ENCODE results near the gene XAB2.

XAB2 gene

DNA sequence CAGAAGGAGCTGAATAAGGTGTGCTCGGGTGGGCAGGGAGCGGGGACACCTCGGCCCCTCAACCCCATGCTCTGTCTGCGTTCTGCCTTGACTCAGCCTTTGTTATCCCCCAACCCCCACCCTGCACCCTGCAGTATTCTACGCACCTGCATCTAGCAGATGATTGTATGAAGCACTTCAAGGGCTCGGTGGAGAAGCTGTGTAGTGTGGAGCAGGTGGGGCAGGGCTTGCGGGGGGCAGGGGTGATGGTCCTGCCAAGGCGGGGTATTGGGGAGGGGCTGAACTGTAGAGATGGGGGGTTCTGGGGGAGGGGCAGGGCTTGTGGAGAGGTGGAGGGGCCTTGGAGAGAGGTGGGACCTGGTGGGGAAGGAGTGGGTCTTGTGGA, 13.7 kb upstream of the XAB2 start:
- peaks cover 15% of the 10 kb centered on the region for H3K4me1 Mint-ChIP-seq (ENCODE audit: low read depth)
- H3K36me3 Mint-ChIP-seq: peaks cover 5% of the 10 kb centered on the region
- H3K9me3 Mint-ChIP-seq (ENCODE audit: low read depth): no peaks in the 10 kb centered on the region
- H3K4me3 Mint-ChIP-seq: no peak overlapping the region
- H3K27ac Mint-ChIP-seq: no peak overlapping the region
- H3K27me3 Mint-ChIP-seq: no peaks in the 10 kb centered on the region

DNA sequence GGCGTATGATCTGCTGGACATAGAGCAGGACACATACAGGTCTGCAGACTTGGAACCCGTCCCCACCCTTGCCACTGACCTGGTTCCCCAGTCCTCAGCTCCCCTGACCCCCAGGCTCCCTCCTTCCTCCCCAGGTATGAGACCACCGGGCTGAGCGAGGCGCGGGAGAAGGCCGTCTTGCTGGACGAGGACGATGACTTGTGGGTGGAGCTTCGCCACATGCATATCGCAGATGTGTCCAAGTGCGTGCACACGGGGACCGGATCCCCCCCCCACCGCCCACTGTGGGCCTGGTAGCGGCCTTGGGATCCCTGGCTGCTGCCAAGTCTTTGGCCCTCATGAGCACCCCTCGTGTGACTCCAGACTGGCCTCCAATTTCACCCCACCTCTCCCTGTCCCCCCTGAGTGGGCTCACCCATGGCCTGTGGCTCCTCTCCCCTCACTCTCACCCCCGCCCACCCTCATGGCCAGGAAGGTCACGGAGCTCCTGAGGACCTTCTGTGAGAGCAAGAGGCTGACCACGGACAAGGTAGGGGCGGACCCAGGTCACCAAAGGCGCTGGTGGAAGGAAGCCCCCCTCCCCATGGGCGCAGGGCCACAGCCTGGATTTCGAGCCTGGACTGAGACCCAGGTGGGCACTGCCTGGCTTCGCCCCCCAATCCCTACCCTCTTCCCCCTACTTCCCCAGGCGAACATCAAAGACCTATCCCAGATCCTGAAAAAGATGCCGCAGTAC, 13.1 kb upstream of the XAB2 start:
- Mint-ChIP-seq H3K4me1 (ENCODE audit: low read depth) (peaks cover 18% of the 10 kb centered on the region), H3K27ac (no peak overlapping the region), H3K4me3 (no peak overlapping the region), H3K27me3 (no peaks in the 10 kb centered on the region), H3K36me3 (peaks cover 5% of the 10 kb centered on the region), H3K9me3 (ENCODE audit: low read depth) (no peaks in the 10 kb centered on the region)

DNA sequence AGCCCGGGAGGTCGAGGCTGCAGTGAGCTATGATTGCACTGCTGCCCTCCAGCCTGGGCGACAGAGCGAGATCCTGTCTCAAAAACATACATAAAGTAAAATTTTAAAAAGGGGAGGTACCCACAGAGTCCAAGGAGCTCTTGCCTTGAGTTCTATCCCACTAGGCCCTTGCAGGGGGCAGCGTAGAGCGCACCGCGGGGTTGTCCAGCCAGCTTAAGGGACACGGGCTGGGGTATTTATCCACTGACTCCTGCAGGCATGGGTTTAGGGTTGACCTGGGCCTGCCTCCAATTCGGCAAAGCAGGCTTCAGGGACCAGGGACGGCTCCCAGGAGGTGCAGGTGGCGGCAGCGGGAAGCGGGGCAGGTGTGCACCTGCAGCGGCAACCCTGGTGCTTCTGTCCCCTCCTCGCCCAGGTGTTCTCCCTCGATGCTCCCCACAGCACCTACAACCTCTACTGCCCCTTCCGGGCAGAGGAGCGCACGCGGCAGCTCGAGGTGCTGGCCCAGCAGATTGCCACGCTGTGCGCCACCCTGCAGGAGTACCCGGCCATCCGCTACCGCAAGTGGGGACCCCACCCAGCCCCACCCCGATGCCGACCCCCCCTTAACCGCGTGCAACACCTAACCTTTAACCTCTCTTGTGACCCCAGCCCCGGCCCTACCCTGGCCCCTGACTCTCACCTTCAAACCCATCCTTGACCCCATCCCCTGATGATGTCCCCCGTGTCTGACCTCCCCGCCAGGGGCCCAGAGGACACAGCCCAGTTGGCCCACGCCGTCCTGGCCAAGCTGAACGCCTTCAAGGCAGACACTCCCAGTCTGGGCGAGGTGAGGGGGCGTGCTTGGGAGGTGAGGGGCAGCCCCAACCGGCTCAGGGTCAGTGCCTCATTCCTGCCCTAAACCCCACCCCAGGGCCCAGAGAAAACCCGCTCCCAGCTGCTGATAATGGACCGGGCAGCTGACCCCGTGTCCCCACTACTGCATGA, 12.2 kb upstream of the XAB2 start:
- no peaks in the 10 kb centered on the region for H3K9me3 Mint-ChIP-seq (ENCODE audit: low read depth)
- no peaks in the 10 kb centered on the region for H3K27me3 Mint-ChIP-seq
- H3K4me1 Mint-ChIP-seq (ENCODE audit: low read depth): peaks cover 21% of the 10 kb centered on the region
- no peak overlapping the region for H3K27ac Mint-ChIP-seq
- H3K4me3 Mint-ChIP-seq: no peak overlapping the region
- peaks cover 5% of the 10 kb centered on the region for H3K36me3 Mint-ChIP-seq

DNA sequence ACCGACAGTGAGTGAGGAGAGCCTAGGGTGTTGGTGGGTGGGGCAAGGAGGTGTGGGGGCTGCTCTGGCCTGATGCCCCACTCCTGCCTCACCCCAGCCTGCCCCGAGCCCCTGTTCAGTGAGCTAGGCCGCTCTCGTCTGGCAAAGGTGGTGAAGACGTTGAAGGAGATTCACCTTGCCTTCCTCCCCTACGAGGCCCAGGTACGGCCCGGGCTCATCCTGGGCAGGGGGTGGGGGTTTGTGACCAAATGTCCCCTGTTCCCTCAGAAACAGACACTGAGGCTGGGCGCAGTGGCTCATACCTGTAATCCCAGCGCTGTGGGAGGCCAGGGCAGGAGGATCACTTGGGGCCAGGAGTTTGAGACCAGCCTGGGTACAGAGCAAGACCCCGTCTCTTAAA, 11.5 kb upstream of the XAB2 start:
- no peaks in the 10 kb centered on the region for H3K9me3 Mint-ChIP-seq (ENCODE audit: low read depth)
- H3K36me3 Mint-ChIP-seq: peaks cover 5% of the 10 kb centered on the region
- no peak overlapping the region for H3K4me3 Mint-ChIP-seq
- H3K4me1 Mint-ChIP-seq (ENCODE audit: low read depth): peaks cover 24% of the 10 kb centered on the region
- no peaks in the 10 kb centered on the region for H3K27me3 Mint-ChIP-seq
- no peak overlapping the region for H3K27ac Mint-ChIP-seq

DNA sequence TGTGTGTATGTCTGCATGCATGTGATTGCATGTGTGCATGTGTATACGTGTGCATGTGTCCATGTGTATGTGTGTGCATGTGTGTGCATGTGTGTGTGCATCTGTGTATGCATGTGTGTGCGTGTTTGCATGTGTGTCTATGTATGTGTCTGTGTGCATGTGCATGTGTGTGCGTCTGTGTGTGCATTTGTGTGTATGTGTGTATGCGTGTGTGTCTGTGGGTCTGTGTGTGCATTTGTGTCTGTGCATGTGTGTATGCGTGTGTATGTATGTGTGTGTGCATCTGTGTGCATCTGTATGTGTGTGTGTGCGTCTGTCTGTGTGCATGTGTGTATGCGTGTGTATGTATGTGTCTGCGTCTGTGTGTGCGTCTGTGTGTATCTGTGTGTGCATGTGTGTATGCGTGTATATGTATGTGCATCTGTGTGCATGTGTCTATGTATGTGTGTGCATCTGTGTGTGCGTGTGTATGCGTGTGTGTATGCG, 10.6 kb upstream of the XAB2 start:
- no peaks in the 10 kb centered on the region for H3K27me3 Mint-ChIP-seq
- H3K36me3 Mint-ChIP-seq: peaks cover 5% of the 10 kb centered on the region
- peaks cover 28% of the 10 kb centered on the region for H3K4me1 Mint-ChIP-seq (ENCODE audit: low read depth)
- H3K4me3 Mint-ChIP-seq: peak overlapping the region; percentile 59
- H3K27ac Mint-ChIP-seq: no peak overlapping the region
- no peaks in the 10 kb centered on the region for H3K9me3 Mint-ChIP-seq (ENCODE audit: low read depth)

DNA sequence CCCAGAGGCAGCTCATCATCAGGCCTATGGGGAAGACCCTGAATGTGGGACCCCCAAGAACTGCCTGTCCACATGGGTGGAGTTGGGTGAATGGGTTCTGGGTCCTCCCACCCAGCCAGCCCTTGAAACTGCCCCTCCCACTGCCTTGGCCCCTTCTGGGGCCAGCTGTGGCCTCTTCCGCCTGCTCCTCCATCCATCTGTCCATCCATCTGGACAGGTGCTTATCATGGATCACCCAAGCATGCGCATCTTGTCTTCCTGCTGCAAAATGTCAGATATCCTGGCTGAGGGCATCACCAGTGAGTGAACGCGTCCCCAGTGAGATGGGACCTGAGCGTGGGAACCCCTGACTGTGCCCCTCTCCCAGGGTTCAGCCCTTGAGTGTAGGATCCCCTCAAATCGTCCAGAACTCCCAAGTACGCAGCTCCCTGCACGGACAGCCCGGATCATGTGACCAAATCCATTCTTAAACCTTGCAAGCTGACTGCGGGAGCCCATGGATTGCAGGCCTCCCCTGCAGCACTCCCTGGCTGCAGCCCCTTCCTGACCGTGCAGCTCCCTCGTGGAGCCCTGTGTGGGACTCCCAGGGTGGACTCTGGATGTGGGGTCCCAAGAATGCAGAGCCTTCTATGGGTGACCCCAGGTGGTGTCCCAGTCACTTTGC, 9.6 kb upstream of the XAB2 start:
- Mint-ChIP-seq H3K9me3 (ENCODE audit: low read depth) (no peaks in the 10 kb centered on the region), H3K4me1 (ENCODE audit: low read depth) (peaks cover 30% of the 10 kb centered on the region), H3K27ac (no peak overlapping the region), H3K4me3 (no peak overlapping the region), H3K36me3 (peaks cover 5% of the 10 kb centered on the region), H3K27me3 (no peaks in the 10 kb centered on the region)

DNA sequence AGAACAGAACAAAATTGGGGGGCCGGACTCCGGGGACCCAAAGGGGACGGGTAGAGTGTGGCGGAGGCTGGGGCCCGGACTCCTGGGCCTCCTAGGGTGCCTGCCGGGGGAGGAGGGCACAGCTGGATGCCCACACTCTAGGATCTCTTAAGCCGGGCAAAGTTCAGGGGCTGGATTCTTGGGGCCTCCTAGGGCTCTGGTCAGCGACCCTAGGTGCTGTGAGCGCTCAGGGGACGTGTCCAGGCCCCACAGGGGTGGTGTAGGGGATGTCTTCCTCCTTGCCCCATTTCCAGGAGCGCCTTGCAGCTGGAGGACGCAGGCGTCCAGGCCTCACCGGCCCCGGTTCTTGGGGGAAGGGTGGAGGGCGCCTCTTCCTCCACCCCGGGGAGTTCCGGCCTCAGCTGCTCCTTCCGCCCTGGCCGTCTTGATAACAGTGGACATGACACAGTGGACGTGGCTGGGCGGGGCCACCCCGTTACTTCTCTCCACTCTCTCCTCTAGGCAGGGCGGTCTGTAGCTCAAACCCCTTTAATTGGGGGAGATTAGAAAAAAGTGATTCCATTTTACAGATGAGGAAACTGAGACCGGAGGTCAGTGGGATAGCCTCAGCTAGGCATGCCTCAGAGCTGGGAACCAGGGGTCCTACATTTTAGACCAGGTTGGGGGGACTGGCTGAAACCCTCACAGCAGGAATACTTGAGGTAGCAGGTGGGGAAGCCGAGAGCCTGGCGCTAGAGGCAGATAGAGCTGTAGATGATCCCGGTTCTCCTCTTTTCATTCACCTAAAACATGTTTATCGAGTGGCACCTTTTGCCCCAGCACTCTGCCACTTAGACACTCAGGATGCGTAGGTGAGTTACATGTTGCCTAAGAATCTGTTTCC, 8.3 kb upstream of the XAB2 start:
- no peaks in the 10 kb centered on the region for H3K9me3 Mint-ChIP-seq (ENCODE audit: low read depth)
- no peaks in the 10 kb centered on the region for H3K27me3 Mint-ChIP-seq
- H3K36me3 Mint-ChIP-seq: peaks cover 5% of the 10 kb centered on the region
- peak overlapping the region; percentile 83 for H3K4me3 Mint-ChIP-seq
- peak overlapping the region; percentile 73 for H3K27ac Mint-ChIP-seq
- peaks cover 30% of the 10 kb centered on the region for H3K4me1 Mint-ChIP-seq (ENCODE audit: low read depth)

DNA sequence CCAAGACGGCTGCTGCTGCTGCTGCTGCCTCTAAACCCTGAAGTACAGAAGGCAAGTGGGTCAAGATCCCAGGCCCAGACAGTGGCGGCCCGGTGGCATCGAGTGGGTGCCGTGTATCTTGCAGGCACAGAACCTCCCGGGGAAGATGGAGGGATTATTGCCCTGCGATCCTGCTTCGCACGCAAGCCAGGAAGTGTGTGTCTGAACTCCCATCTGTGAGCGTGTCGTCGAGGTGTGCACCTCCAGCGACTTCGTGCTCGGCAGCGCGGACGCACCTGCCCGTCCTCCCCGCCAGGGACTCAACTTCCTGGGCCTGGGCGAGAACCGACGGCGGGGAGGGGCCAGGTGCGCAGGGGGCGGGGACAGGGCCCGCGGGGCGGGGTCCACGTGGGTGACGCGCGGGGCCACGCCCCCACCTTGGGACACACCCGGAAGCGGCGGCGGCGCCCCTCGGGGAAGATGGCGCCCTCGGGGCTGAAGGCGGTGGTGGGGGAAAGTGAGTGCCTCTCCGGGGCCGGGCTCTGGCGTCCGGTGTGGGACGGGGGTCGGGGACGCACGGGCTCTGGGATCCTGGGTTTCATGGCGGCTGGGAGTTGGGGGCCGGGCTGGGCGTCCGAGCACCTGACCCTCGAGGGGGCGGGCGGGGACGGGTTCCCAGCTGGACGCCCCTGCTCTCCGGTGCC, 7.5 kb upstream of the XAB2 start, which contains the start of gene STXBP2:
TSS of gene STXBP2 (plus strand) at position 420 of the 683 bp plus-strand sequence. CDS start at position 460, 40 bp downstream.
- H3K36me3 Mint-ChIP-seq: peaks cover 5% of the 10 kb centered on the region
- H3K9me3 Mint-ChIP-seq (ENCODE audit: low read depth): no peaks in the 10 kb centered on the region
- peak within 1 kb of the TSS; percentile 77 for H3K27ac Mint-ChIP-seq
- peaks cover 33% of the 10 kb centered on the region for H3K4me1 Mint-ChIP-seq (ENCODE audit: low read depth)
- peak within 1 kb of the TSS; percentile 83 for H3K4me3 Mint-ChIP-seq
- H3K27me3 Mint-ChIP-seq: no peaks in the 10 kb centered on the region

DNA sequence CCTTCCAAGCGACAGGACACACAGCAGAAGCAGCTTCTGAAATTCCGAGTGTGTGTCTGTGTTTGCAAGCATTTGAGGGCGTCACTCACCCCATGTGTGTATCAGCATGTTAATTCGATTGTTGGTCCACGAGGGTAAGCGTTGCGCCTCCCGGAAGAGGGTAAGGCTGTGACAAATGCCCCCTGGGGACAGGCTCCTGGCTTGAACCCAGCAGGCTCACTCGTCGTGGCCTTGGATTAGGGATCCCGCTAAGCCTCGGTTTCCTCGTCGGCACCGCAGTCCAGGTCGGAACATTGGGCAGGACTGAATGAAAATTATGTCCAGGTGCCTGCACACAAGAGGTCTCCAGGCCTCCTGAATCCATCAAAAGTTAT, 7.0 kb upstream of the XAB2 start:
- H3K4me1 Mint-ChIP-seq (ENCODE audit: low read depth): peaks cover 35% of the 10 kb centered on the region
- peaks cover 5% of the 10 kb centered on the region for H3K36me3 Mint-ChIP-seq
- H3K4me3 Mint-ChIP-seq: peak overlapping the region; percentile 83
- no peaks in the 10 kb centered on the region for H3K27me3 Mint-ChIP-seq
- H3K27ac Mint-ChIP-seq: peak overlapping the region; percentile 77
- no peaks in the 10 kb centered on the region for H3K9me3 Mint-ChIP-seq (ENCODE audit: low read depth)

DNA sequence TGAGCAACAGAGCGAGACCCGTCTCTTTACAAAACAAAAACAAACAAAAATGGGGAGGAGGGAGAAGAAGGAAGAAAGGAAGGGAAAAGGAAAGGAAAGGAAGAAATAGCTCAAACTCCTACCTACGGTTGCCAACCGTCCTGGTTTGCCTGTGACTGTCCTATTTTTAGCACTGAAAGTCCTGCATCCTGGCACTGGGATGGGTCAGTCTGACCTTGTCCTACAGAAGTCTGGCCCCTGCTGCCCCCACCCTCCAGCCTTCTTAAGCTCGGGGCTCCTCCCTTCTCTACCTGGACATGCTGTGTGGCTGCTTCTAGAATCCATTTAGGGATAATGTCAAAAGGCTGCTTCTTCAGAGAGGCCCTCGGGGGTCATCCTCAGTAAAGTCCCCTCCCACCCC, 6.3 kb upstream of the XAB2 start:
- peaks cover 5% of the 10 kb centered on the region for H3K36me3 Mint-ChIP-seq
- H3K27ac Mint-ChIP-seq: peak overlapping the region; percentile 61
- peaks cover 37% of the 10 kb centered on the region for H3K4me1 Mint-ChIP-seq (ENCODE audit: low read depth)
- H3K4me3 Mint-ChIP-seq: peak overlapping the region; percentile 83
- no peaks in the 10 kb centered on the region for H3K9me3 Mint-ChIP-seq (ENCODE audit: low read depth)
- H3K27me3 Mint-ChIP-seq: no peaks in the 10 kb centered on the region

DNA sequence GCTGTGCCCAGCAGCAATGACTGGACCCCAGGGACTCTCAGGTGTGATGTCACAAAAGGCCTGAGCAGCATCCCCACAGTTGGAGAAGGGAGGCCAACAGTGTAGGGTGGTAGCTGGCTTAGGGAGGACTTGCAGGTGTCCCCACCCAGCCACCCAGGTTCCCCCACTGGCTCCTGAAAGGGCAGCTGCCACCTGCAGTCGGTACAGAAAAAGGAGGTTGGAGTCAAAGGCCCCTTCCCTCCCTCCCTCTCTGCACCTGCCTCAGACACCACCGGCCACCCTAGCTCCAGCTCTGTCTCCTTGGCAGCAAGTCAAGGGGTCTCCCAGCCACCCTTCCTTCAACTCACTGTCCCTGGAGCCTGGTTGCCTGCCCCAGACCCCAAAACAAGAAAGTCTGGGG, 4.4 kb upstream of the XAB2 start, which contains the start of gene PCP2:
TSS of gene PCP2 (minus strand) at position 22 of the 400 bp plus-strand sequence. CDS start 262 bp downstream, outside the sequence.
- Mint-ChIP-seq H3K4me1 (ENCODE audit: low read depth) (peaks cover 39% of the 10 kb centered on the region), H3K9me3 (ENCODE audit: low read depth) (no peaks in the 10 kb centered on the region), H3K27ac (no peak within 1 kb of the TSS)

DNA sequence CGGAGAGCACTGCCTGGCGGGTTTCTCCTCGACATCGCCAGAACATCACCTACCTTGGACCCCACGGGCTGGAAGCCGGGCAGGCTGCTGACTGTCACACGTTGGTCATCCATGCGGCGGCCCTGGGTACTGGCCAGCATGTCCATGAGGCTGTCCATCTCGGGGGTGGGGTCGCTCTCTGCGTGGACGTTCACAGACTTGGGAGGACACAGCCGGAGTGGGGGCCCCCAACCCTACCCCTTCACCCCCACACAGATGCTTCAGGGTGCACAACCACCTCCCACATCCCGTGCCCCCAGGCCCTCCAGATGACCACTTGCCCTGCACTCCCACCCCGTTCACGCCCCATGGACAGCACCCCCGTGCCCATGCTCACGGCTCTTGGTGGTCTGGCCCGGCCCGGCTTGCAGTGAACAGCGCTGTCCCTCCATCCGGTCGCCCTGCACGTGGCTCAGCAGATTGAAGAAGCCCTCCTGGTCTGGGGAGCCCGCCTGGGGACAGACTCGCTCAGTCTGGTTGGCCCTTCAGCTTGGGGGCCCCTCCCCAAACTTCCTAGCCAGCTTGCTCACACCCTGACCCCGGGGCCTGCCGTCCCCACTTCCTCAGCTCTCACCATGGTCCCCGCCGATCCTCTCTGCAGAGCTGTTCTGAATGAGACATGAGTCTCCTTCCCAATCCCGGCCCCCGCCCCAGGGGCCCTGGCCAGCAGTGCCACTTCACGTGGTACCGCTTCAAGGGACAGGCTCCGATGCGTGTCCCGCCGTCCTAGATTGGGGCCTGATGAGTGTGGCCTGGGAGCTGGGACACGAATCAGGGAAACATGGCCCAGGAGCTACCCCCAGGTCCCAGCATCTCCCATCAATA, 3.2 kb upstream of the XAB2 start:
- Mint-ChIP-seq H3K4me3 (no peak overlapping the region), H3K36me3 (no peaks in the 10 kb centered on the region), H3K4me1 (ENCODE audit: low read depth) (peaks cover 45% of the 10 kb centered on the region)

More for the DNA sequence above, 4.4 kb upstream of the XAB2 start, which contains the start of gene PCP2:
- Mint-ChIP-seq H3K27me3 (no peaks in the 10 kb centered on the region), H3K36me3 (no peaks in the 10 kb centered on the region), H3K4me3 (no peak within 1 kb of the TSS)

DNA sequence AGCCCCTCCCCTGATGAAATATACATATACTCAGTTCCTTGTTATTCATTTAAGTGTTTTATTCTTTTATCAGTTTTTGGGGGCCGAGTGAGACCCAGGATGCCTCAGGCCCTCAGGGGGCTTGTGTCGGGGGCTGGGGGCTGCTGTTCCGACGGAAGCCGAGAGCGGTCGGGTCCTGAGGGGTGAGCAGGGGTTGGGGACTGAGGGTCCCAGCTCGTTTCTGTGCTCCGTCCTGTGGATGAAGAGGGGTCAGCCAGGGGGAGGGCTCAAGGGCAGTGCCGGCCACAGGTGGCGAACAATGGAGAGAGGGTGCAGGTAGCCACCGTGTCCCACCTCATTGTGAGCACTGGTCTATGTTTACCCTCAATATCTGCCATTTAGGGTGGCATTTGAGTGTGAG, 2.2 kb upstream of the XAB2 start:
- Mint-ChIP-seq H3K27me3 (no peaks in the 10 kb centered on the region), H3K4me1 (ENCODE audit: low read depth) (peaks cover 47% of the 10 kb centered on the region), H3K4me3 (peak overlapping the region; percentile 63), H3K27ac (no peak overlapping the region), H3K36me3 (peaks cover 2% of the 10 kb centered on the region), H3K9me3 (ENCODE audit: low read depth) (no peaks in the 10 kb centered on the region)

More for the DNA sequence above, 3.2 kb upstream of the XAB2 start:
- no peak overlapping the region for H3K27ac Mint-ChIP-seq
- no peaks in the 10 kb centered on the region for H3K9me3 Mint-ChIP-seq (ENCODE audit: low read depth)
- H3K27me3 Mint-ChIP-seq: no peaks in the 10 kb centered on the region

All from activated naive CD8-positive, alpha-beta T cell (primary cell).